ENCODE results near the gene PRR23E. TPM values are rescaled to one million over a fixed set of nuclear protein-coding genes. Genes with fewer than 3 reads are reported as not detected.

PRR23E gene
- polyA plus RNA-seq, 1 of the 3 experiments (the other 2 are of a cell fraction) = not detected

DNA sequence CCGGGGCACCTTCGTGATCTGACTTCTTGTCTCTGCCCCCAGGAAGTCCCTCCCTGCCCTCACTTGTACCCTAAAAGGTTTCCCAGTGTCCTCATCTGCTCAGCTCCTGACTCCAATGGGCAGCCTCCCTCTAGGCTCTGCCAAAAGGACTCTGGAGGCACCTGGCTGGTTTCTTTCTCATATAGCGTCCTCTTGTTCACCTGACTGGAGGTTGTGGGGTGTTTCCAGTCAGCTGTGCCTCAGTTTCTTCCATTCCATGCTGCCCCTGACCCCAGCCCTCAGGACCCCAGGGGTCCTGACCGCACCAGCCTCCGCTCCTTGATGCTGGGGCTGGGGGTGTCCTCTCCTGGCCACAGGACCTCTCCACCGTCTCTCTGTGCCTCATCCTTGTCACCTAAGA is 2.5 kb downstream of the PRR23E start:
- no peaks in the 10 kb centered on the region for H3K9me2 ChIP-seq
- peaks cover 7% of the 10 kb centered on the region; the same call in 1 of the 2 replicates for H3K9me3 ChIP-seq
- TF ChIP-seq, protein P1, sequence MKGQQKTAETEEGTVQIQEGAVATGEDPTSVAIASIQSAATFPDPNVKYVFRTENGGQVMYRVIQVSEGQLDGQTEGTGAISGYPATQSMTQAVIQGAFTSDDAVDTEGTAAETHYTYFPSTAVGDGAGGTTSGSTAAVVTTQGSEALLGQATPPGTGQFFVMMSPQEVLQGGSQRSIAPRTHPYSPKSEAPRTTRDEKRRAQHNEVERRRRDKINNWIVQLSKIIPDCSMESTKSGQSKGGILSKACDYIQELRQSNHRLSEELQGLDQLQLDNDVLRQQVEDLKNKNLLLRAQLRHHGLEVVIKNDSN (IDR thresholded peaks at IDR 0.05; ENCODE audit: borderline replicate concordance, low read depth) = no peak
- TF ChIP-seq GATA2 (CRISPR knock-in tag; IDR thresholded peaks at IDR 0.05) (no peak), RAD21 (IDR thresholded peaks at IDR 0.05; ENCODE audit: low read length) (no peak), SMC3 (IDR thresholded peaks at IDR 0.05; ENCODE audit: low read depth, low read length) (no peak), FOXM1 (IDR thresholded peaks at IDR 0.05; ENCODE audit: low read depth) (no peak), SIN3A (IDR thresholded peaks at IDR 0.05; ENCODE audit: borderline replicate concordance, low read depth, low read length) (no peak), CHD2 (IDR thresholded peaks at IDR 0.05; ENCODE audit: low read length, partially characterized antibody) (no peak)
- TF ChIP-seq, protein P2, sequence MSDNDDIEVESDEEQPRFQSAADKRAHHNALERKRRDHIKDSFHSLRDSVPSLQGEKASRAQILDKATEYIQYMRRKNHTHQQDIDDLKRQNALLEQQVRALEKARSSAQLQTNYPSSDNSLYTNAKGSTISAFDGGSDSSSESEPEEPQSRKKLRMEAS (IDR thresholded peaks at IDR 0.05; ENCODE audit: low read depth) = no peak
- TF ChIP-seq, protein P3, sequence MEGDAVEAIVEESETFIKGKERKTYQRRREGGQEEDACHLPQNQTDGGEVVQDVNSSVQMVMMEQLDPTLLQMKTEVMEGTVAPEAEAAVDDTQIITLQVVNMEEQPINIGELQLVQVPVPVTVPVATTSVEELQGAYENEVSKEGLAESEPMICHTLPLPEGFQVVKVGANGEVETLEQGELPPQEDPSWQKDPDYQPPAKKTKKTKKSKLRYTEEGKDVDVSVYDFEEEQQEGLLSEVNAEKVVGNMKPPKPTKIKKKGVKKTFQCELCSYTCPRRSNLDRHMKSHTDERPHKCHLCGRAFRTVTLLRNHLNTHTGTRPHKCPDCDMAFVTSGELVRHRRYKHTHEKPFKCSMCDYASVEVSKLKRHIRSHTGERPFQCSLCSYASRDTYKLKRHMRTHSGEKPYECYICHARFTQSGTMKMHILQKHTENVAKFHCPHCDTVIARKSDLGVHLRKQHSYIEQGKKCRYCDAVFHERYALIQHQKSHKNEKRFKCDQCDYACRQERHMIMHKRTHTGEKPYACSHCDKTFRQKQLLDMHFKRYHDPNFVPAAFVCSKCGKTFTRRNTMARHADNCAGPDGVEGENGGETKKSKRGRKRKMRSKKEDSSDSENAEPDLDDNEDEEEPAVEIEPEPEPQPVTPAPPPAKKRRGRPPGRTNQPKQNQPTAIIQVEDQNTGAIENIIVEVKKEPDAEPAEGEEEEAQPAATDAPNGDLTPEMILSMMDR (IDR thresholded peaks at IDR 0.05) = no peak
- TF ChIP-seq, protein P4, sequence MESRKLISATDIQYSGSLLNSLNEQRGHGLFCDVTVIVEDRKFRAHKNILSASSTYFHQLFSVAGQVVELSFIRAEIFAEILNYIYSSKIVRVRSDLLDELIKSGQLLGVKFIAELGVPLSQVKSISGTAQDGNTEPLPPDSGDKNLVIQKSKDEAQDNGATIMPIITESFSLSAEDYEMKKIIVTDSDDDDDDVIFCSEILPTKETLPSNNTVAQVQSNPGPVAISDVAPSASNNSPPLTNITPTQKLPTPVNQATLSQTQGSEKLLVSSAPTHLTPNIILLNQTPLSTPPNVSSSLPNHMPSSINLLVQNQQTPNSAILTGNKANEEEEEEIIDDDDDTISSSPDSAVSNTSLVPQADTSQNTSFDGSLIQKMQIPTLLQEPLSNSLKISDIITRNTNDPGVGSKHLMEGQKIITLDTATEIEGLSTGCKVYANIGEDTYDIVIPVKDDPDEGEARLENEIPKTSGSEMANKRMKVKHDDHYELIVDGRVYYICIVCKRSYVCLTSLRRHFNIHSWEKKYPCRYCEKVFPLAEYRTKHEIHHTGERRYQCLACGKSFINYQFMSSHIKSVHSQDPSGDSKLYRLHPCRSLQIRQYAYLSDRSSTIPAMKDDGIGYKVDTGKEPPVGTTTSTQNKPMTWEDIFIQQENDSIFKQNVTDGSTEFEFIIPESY (IDR thresholded peaks at IDR 0.05; ENCODE audit: borderline replicate concordance, low read depth) = no peak
- H3K4me3 ChIP-seq (ENCODE audit: low read depth in 2 of 2, low read length in 1 of 2) = no peak overlapping the region
- CTCF ChIA-PET = no interaction called here
- no peak overlapping the region for H2AFZ ChIP-seq (ENCODE audit: low read depth)
- H3K27me3 ChIP-seq (ENCODE audit: insufficient read depth) = no peaks in the 10 kb centered on the region; the same call in 1 of the 2 replicates
- H3K9ac ChIP-seq = no peak overlapping the region
- peaks cover 0 to 5% of the 10 kb centered on the region in 2 experiments for H3K36me3 ChIP-seq (replicated peaks in 1 of 2; ENCODE audit: control insufficient read depth in 1 of 2, insufficient read depth in 2 of 2, low read length in 1 of 2)
- H3K27ac ChIP-seq (ENCODE audit: low read depth in 2 of 2, low read length in 1 of 2) = no peak overlapping the region
- H3F3A ChIP-seq (replicated peaks; ENCODE audit: insufficient read depth) = no peaks in the 10 kb centered on the region
- 69% methylated on average over 4 of the region's 6 CpGs for WGBS (ENCODE audit: low lambda C conversion rate)
- H3K79me2 ChIP-seq (ENCODE audit: insufficient read depth) = no peaks in the 10 kb centered on the region
- no peak for DNase-seq
- no peak overlapping the region for H3K4me2 ChIP-seq
- no peaks in the 10 kb centered on the region for H4K20me1 ChIP-seq (ENCODE audit: insufficient read depth)
- H3K4me1 ChIP-seq (ENCODE audit: control insufficient read depth in 1 of 2, insufficient read depth in 2 of 2, low read depth in 1 of 2, low read length in 1 of 2) = peaks cover 0 to 4% of the 10 kb centered on the region in 2 experiments; a peak in 1 of 4 replicates
- POLR2A ChIA-PET = no interaction called here

DNA sequence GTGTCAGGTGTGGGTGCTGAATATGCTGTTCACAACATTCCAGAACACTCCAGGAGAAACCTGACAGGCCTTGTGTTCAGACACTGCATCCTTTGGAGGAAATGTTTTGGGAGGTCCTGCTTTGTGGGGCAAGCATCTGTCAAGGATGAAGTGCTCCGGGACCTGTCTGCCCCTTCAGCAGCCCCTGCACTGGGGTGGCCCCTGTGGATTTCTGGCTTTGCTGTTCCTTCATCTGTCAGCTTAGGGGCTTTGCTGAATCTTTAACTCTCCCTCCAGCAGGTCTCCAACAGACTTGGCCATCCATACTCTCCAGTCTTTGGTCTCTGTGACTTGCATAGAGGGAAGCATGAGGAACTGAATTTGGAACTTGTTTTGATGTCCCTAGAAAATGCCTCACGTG is 3.1 kb downstream of the PRR23E start:
- Histone ChIP-seq H3K36me3 (replicated peaks in 1 of 2; ENCODE audit: control insufficient read depth in 1 of 2, insufficient read depth in 2 of 2, low read length in 1 of 2) (peaks cover 0 to 1% of the 10 kb centered on the region in 2 experiments), H3K27me3 (ENCODE audit: insufficient read depth) (no peaks in the 10 kb centered on the region; the same call in 1 of the 2 replicates), H3F3A (replicated peaks; ENCODE audit: insufficient read depth) (no peaks in the 10 kb centered on the region), H3K27ac (ENCODE audit: low read depth in 2 of 2, low read length in 1 of 2) (no peak overlapping the region), H3K9ac (no peak overlapping the region), H3K9me2 (no peaks in the 10 kb centered on the region), H3K4me2 (no peak overlapping the region), H3K4me1 (ENCODE audit: control insufficient read depth in 1 of 2, insufficient read depth in 2 of 2, low read depth in 1 of 2, low read length in 1 of 2) (peaks cover 0 to 4% of the 10 kb centered on the region in 2 experiments; a peak in 1 of 4 replicates), H3K4me3 (ENCODE audit: low read depth in 2 of 2, low read length in 1 of 2) (no peak overlapping the region), H3K9me3 (peaks cover 1% of the 10 kb centered on the region; the same call in 1 of the 2 replicates), H4K20me1 (ENCODE audit: insufficient read depth) (no peaks in the 10 kb centered on the region), H2AFZ (ENCODE audit: low read depth) (no peak overlapping the region), H3K79me2 (ENCODE audit: insufficient read depth) (no peaks in the 10 kb centered on the region)
- ChIA-PET POLR2A (no interaction called here), CTCF (no interaction called here)
- no peak for DNase-seq
- 68% methylated on average over 2 of the region's 2 CpGs for whole genome bisulfite sequencing (ENCODE audit: low lambda C conversion rate)
- no peak for TF ChIP-seq YY1 (IDR thresholded peaks at IDR 0.05; ENCODE audit: low read depth)

Data from SK-N-SH (cell line).